Muscle of back (tissue), 13 donors: ENCODE data around the gene ZNF319. TPM values are rescaled to one million over a fixed set of nuclear protein-coding genes. Genes with fewer than 3 reads are reported as not detected.

Experiments
- DNase-seq, 3 donors: peaks; one replicate each; pipeline versions ENCODE4 v3.0.0 to v3.0.0-alpha.2; 2013
- long read RNA-seq, 9 donors: transcript quantifications; one replicate each; lab custom pipeline, GENCODE V29; 2026
- polyA plus RNA-seq, 10 donors: library from polyadenylated mRNA; unstranded; fragments of 120-200 nt; gene quantifications; one replicate each; pipeline ENCODE4 v1.2.1, GENCODE V29; 2013; ENCODE audit not compliant: insufficient read length in 10 of 10

Gene ZNF319
- 1 to 10 TPM; 4.6 to 7.7 (median 6.5) TPM for polyA plus RNA-seq
- long read RNA-seq, donor 1, full-length matches to known transcripts: 3 of 3 reads
- long read RNA-seq, donor 1, partial matches to known transcripts: 0 of 3 reads
- long read RNA-seq, donor 1, other reads (novel, unspliced or antisense): 0 of 3 reads
- long read RNA-seq, donor 2, full-length matches to known transcripts: 3 of 3 reads
- long read RNA-seq, donor 2, partial matches to known transcripts: 0 of 3 reads
- long read RNA-seq, donor 2, other reads (novel, unspliced or antisense): 0 of 3 reads
- long read RNA-seq, donor 3: 0 reads
- long read RNA-seq, donor 4, full-length matches to known transcripts: 4 of 4 reads
- long read RNA-seq, donor 4, partial matches to known transcripts: 0 of 4 reads
- long read RNA-seq, donor 4, other reads (novel, unspliced or antisense): 0 of 4 reads
- long read RNA-seq, donor 5, full-length matches to known transcripts: 7 of 7 reads
- long read RNA-seq, donor 5, partial matches to known transcripts: 0 of 7 reads
- long read RNA-seq, donor 5, other reads (novel, unspliced or antisense): 0 of 7 reads
- long read RNA-seq, donor 6, full-length matches to known transcripts: 6 of 6 reads
- long read RNA-seq, donor 6, partial matches to known transcripts: 0 of 6 reads
- long read RNA-seq, donor 6, other reads (novel, unspliced or antisense): 0 of 6 reads
- long read RNA-seq, donor 7, full-length matches to known transcripts: 1 of 1 reads
- long read RNA-seq, donor 7, partial matches to known transcripts: 0 of 1 reads
- long read RNA-seq, donor 7, other reads (novel, unspliced or antisense): 0 of 1 reads
- long read RNA-seq, donor 8, full-length matches to known transcripts: 1 of 1 reads
- long read RNA-seq, donor 8, partial matches to known transcripts: 0 of 1 reads
- long read RNA-seq, donor 8, other reads (novel, unspliced or antisense): 0 of 1 reads
- long read RNA-seq, donor 9: 0 reads

GRCh38 chr16:57999971-58000705 is at the start of gene ZNF319:
ZNF319 (minus strand) TSS chr16:58000672; CDS start chr16:57998265, 2,407 bp downstream.
- peak in 1 of 3 donors; percentile 37 for DNase-seq

GRCh38 chr16:58049232-58050185 is 49.0 kb upstream of the ZNF319 start:
- DNase-seq: no peak

DNA sequence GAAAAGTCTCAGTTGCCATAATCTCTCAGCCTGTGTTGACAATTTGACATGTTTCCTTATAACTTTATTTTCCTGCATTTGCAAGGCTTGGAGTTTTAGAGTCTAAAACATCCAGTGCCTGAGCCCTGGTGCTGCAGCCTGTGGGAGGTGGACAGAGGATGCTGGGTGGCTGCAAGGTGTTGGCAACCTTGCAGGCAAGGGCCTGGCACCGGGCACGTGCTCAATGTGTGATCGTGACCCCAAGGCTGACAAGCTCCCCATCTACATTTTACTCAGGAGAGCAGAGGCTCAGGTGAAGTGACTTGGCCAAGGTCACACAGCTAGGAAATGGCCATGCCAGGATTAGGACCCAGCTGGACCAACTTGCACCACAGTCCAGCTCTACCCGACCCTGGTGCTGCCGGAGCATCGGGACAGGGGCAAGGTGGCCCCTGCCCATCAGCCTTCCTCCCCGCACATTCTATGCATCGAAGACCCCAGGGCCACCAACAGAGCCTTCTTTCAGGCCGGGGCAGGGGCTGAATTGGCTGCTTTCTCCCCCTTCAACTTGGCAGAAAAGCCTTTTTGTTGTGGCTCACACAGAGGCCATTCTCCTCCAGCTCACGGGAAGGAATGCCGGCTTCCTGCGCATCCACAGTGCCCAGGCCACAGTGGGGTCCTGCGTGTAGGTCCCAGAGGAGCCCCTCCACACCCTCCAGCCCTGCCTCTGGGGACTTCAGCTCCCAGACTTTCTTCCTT is 48.2 kb upstream of the ZNF319 start:
- DNase-seq: no peak

- peak in 1 of 3 donors; percentile 43 for DNase-seq
These were observed 47.3 kb upstream of the ZNF319 start for GRCh38 chr16:58047557-58048348.

GRCh38 chr16:58046936-58047335 is 46.5 kb upstream of the ZNF319 start:
- no peak for DNase-seq

DNA sequence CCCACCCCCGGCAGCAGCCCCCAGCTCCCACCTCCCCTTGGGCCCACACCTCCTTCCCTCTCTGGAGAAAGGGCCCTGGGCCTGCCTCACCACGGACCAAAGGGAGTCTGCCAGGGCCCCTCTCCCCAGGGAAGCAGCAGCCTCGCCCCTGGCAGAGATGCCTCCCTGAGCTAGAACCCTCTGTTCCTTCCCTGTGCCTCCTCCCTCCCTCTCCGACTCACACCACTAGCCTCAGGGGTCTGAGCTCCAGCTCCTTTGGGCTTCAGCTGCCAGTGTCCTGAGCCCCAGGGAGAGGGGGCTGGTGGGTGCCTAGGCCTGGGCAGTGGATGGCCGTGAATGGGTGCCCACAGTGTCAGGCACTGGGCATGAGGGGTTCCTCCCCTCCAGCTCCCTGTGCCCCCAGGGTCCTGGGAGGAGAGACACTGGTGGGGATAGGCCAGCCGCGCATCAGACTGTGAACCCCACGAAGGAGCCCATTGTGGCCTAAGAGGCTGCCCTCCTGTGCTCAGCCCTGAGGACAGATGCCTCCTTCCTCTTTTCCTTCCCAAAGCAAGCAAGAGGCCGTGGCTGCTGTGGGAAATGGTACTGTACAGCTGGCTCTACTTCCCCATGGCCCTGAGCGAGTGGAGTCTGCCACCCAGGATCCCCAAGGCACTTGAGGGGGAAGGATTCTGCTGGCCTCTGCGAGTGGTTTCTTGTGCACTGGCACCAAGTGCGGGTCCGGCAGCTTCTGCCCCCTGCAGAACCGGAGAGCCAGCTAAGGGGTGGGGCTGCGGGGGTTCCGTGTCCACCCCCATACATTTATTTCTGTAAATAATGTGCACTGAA is 45.8 kb upstream of the ZNF319 start:
- no peak for DNase-seq

DNA sequence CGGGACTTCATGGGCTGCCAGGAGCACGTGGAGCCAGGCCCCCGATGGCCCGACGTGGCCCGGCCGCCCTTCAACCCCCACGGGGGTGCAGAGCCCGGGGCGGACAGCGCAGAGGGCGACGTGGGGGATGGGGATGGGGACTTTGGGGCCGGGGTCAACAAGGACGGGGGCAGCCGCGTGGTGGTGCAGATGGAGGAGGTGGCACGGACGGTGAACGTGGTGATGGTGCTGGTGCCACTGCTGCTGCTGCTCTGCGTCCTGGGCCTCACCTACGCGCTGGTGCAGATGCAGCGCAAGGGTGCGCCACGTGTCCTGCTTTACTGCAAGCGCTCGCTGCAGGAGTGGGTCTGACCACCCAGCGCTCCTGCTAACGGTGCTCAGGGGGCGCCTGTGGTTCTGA is 44.6 kb upstream of the ZNF319 start:
- no peak for DNase-seq

DNA sequence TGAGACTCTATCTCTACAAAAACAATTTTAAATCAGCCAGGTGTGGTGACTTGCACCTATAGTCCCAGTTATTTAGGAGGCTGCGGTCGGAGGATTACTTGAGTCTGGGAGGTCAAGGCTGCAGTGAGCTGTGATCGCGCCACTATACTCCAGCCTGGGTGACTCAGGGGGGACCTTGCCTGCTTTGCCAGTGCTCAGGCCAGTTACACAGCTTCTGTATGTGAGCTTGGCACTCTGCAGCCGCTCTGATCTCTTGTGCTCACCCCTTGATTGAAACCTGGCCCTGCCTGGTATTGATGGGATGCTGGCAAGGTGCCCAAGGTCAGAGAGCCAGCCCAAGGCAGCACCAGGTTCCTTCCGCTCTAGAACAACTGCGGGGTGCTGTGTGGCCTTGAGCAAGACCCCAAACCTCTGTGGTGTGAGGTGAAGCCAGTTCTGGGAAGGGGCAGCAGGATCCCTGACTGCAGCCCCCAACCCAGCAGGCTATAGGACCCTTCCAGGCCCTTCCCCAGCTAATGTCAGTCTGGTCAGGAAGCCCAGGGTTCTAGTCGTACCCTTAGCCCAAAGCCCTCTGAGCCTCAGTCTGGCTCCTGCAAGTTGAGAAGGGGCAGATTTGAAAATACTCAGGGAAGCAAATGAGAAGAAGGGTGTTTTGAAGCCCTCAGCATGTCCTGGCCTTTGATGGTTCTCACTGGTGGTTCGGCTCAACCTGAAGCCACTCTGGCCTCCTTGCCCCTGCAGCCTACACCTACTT is 44.0 kb upstream of the ZNF319 start:
- DNase-seq: no peak

DNA sequence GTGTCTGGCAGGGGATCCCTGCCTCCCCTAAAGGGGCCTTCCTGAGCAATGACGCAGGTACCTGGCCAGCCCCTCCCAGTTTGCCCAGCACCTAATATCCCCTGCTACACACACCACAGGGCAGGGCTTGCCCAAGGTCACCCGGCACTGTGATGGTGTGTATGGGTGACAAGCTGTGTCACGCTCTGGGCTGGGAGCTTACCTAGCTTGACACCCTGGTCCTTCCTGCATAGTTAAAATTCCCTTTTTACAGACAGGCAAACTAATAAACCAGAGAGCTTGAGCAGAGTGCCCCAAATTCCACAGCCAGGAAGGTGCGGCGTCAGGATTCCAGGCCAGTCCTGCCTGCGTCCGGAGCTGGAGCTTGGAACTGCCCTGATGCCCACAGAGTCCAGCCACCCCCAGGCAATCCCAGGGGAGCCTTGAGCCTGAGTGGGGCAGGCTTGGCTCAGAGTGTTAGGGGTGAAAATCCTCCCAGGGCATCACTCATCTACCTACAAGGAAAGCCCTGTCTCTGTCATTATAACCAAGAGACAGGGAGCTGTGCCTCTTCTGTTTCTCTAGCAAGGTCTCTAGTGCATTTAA is 43.2 kb upstream of the ZNF319 start:
- DNase-seq: no peak

- no peak for DNase-seq
These were observed 42.5 kb upstream of the ZNF319 start for GRCh38 chr16:58042886-58043515.

DNA sequence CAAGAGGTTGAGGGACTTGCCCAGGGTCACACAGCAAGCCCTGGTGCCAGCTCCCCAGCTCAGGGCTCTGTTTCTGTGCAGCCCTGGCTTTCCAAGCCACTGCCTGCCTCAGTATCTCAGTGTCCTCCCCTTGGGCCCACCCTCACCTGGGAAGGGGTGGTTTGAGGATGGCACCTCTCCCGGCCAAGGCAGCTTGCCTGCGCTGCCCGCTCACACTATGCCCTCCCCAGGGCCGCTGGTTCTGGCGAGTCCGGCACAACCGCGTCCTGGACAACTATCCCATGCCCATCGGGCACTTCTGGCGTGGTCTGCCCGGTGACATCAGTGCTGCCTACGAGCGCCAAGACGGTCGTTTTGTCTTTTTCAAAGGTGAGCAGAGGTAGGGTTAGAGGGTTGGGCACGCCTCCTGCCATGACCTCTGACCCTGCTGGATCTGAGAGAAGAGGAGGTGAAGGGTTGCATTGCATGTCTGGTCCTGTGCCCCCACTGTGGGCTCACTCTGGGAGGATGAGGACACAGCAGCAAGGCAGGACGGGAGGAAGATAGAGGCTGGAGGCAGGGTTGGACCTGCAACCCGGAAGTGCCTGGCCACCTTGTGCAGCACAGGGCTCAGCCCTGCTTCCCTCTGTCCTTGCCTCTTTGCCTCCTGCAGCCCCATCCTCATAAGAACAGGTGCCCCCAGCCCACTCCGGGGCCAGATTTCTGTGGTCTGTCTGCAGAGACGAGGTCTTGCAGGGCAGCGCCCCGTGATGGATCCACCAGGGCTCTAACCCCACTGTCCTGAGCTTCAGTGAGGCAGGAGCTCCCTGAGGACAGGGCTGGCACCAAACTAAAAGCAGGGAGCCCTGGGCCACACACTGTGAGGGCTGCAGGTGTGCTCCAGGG is 41.8 kb upstream of the ZNF319 start:
- DNase-seq: no peak

- no peak for DNase-seq
These were observed 41.1 kb upstream of the ZNF319 start for GRCh38 chr16:58041628-58041955.

GRCh38 chr16:58040945-58041627 is 40.6 kb upstream of the ZNF319 start:
- DNase-seq: no peak

DNA sequence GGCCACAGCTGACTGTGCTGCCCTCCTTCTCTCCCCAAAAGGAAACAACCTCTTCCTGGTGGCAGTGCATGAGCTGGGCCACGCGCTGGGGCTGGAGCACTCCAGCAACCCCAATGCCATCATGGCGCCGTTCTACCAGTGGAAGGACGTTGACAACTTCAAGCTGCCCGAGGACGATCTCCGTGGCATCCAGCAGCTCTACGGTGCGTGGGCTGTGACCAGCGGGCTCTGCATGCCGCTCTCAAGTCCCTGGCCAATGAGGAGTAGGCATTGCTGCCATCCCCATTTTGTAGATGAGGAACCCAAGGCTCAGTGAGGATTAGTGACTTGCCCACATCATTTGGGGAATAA is 40.0 kb upstream of the ZNF319 start:
- no peak for DNase-seq
